GM21717 (cell line): Measurements from ENCODE around the gene EFNA5.

Source experiments
- ATAC-seq: cut with Tn5 transposase; IDR thresholded peaks from one replicate; pipeline ENCODE4 v1.9.1; 2021; ENCODE audit warnings: mild to moderate bottlenecking, moderate library complexity; ENCODE audit not compliant: unreplicated experiment

Gene EFNA5

GRCh38 chr5:107554776-107555424, 115.8 kb downstream of the EFNA5 start:
- no peak for ATAC-seq

- no peak for ATAC-seq
Observed at GRCh38 chr5:107553117-107553555, 117.6 kb downstream of the EFNA5 start.

GRCh38 chr5:107551088-107551487, 119.6 kb downstream of the EFNA5 start:
- ATAC-seq, result no peak

GRCh38 chr5:107549567-107549966, 121.2 kb downstream of the EFNA5 start:
- no peak for ATAC-seq

- ATAC-seq, result no peak
Observed at GRCh38 chr5:107548477-107548876, 122.3 kb downstream of the EFNA5 start.

- ATAC-seq, result no peak
Observed at GRCh38 chr5:107546719-107547118, 124.0 kb downstream of the EFNA5 start.

- no peak for ATAC-seq
Observed at GRCh38 chr5:107545486-107545885, 125.3 kb downstream of the EFNA5 start.

- ATAC-seq, result no peak
Observed at GRCh38 chr5:107544967-107545366, 125.8 kb downstream of the EFNA5 start.

- no peak for ATAC-seq
Observed at GRCh38 chr5:107544476-107544875, 126.3 kb downstream of the EFNA5 start.

GRCh38 chr5:107543868-107544267, 126.9 kb downstream of the EFNA5 start:
- ATAC-seq, result no peak

- no peak for ATAC-seq
Observed at GRCh38 chr5:107542831-107543231, 127.9 kb downstream of the EFNA5 start.

GRCh38 chr5:107542428-107542827, 128.3 kb downstream of the EFNA5 start:
- ATAC-seq, result no peak

GRCh38 chr5:107541400-107541799, 129.3 kb downstream of the EFNA5 start:
- no peak for ATAC-seq

- ATAC-seq, result no peak
Observed at GRCh38 chr5:107539726-107540330, 130.9 kb downstream of the EFNA5 start.

GRCh38 chr5:107538805-107539445, 131.8 kb downstream of the EFNA5 start:
- no peak for ATAC-seq

GRCh38 chr5:107538331-107538730, 132.4 kb downstream of the EFNA5 start:
- ATAC-seq, result no peak

GRCh38 chr5:107535849-107536248, 134.9 kb downstream of the EFNA5 start:
- ATAC-seq, result no peak

- ATAC-seq, result no peak
Observed at GRCh38 chr5:107533910-107534876, 136.5 kb downstream of the EFNA5 start.

GRCh38 chr5:107532916-107533315, 137.8 kb downstream of the EFNA5 start:
- no peak for ATAC-seq

- ATAC-seq, result no peak
Observed at GRCh38 chr5:107532169-107532878, 138.4 kb downstream of the EFNA5 start.
